Ovary (tissue), 9 donors: ENCODE data around the gene LY6G6D. TPM values are rescaled to one million over a fixed set of nuclear protein-coding genes. Genes with fewer than 3 reads are reported as not detected.

Experiments
- DNase-seq, 5 donors: peaks; one replicate each; pipeline ENCODE4 v3.0.0-alpha.2; 2019 to 2020
- H3K27ac ChIP-seq, 2 donors: fragments of 200-600 bp; one replicate each; pipeline versions ENCODE4 v1.5.1 to v1.8.0; 2019 to 2022
- H3K27me3 ChIP-seq: fragments of 200-600 bp; one replicate; pipeline ENCODE4 v1.8.0; 2022
- H3K36me3 ChIP-seq: fragments of 200-600 bp; sonication (generic); one replicate; pipeline ENCODE4 v1.5.1; 2019
- H3K4me1 ChIP-seq: one replicate; pipeline ENCODE4 v1.8.1; 2013; ENCODE audit warnings: mild to moderate bottlenecking, moderate library complexity; ENCODE audit not compliant: insufficient read depth
- H3K4me3 ChIP-seq: fragments of 200-600 bp; sonication (generic); one replicate; pipeline ENCODE4 v1.5.1; 2017
- H3K9me3 ChIP-seq, 2 donors: fragments of 200-600 bp in 1 of 2; sonication (generic) in 1 of 2; one replicate each; pipeline versions ENCODE4 v1.5.1 to v1.8.1; 2013 to 2019; ENCODE audit warnings: mild to moderate bottlenecking in 1 of 2, moderate library complexity in 1 of 2
- EP300 ChIP-seq: sonication (generic); formaldehyde crosslinking; IDR thresholded peaks from one replicate; pipeline ENCODE4 v1.6.1; 2017; ENCODE audit warnings: antibody characterized with exemption
- POLR2A ChIP-seq: fragments of 450-650 bp; IDR thresholded peaks from one replicate; pipeline ENCODE4 v1.6.1; 2017; ENCODE audit warnings: antibody characterized with exemption, mild to moderate bottlenecking, moderate library complexity
- WGBS, 3 donors: extraction: QIAGEN DNeasy Blood & Tissue Kit in 1 of 3; methylation state at CpG; one replicate each; pipeline versions ENCODE4 v1.1.5 to v1.1.7; 2013 to 2017; 5-methylcytosine and 5-hydroxymethylcytosine counted together
- intact Hi-C, 4 donors: fragments of 100-400 bp; cut with DNase I; formaldehyde crosslinking; loops; one replicate each; pipeline versions ENCODE4 v1.11.0 to v1.15.1; 2022 to 2023
- polyA plus RNA-seq, 2 donors: library from polyadenylated mRNA; stranded (reverse); fragments of 200-250 nt in 1 of 2; fragments of 350-450 nt in 1 of 2; fragmentation: Illumina TruSeq in 1 of 2; extraction: RNeasy Lipid Tissue Mini Kit (QIAGEN cat#74804) in 1 of 2; gene quantifications; one replicate each; pipeline ENCODE4 v1.2.3, GENCODE V29; 2013 to 2014
- total RNA-seq, 7 donors: library from RNA; depleted of rRNA in 2 of 7; stranded (reverse); fragments of >200 nt in 2 of 7; fragmentation: NEBNext Ultra II Directional in 3 of 7; extraction: Animal tissue kit (Norgen Biotek cat#: 25700) in 3 of 7; gene quantifications; one replicate each; pipeline versions ENCODE4 v1.1.0 to v1.2.4, GENCODE V29; 2016 to 2023
- TF ChIP-seq, protein P1 (sequence below), 3 donors: fragments of 450-650 bp in 2 of 3; fragments of 200-600 bp in 1 of 3; IDR thresholded peaks; one replicate each; pipeline versions ENCODE4 v1.5.1 to v1.8.0; 2016 to 2022; ENCODE audit warnings: antibody characterized with exemption in 3 of 3, mild to moderate bottlenecking in 1 of 3
- donor health status: DM: no; HTN: no; CAD: no; lungs with moderate emphysema.
- donor health status: DM: no; HTN: no; CAD: no.
- donor health status: Bipolar disorder and iron deficiency.
- donor health status: DM: yes; HTN: yes; CAD: no.
- donor health status: DM: no; HTN: no; CAD: no.
- donor health status: DM: yes; HTN: yes; CAD: no.

The LY6G6D gene
- total and polyA plus RNA-seq, 9 donors = not detected

DNA sequence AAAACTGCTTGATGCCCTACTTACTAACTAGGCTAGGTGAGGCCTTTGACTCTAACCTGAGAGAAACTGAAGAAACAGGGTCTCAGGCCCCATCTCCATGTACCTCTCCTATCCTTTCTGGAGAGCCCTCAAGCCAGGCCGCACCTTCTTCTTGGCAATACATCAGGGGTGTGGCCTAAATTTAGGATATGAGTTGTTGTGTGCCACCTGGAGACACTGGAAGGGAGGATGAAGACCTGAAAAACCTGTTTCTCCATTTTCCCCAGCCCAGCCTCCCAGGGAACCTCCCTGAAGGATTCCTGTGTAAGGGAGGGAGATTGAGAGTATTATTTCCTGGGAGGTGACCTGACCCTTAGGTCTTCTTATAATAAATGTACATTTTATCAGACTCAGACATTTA lies 3.1 kb downstream of the LY6G6D start:
- no peak for DNase-seq
- intact Hi-C loops = no loop called here
- no peaks in the 10 kb centered on the region for H3K9me3 ChIP-seq
- TF ChIP-seq EP300 (no peak), POLR2A (no peak)
- TF ChIP-seq, protein P1, sequence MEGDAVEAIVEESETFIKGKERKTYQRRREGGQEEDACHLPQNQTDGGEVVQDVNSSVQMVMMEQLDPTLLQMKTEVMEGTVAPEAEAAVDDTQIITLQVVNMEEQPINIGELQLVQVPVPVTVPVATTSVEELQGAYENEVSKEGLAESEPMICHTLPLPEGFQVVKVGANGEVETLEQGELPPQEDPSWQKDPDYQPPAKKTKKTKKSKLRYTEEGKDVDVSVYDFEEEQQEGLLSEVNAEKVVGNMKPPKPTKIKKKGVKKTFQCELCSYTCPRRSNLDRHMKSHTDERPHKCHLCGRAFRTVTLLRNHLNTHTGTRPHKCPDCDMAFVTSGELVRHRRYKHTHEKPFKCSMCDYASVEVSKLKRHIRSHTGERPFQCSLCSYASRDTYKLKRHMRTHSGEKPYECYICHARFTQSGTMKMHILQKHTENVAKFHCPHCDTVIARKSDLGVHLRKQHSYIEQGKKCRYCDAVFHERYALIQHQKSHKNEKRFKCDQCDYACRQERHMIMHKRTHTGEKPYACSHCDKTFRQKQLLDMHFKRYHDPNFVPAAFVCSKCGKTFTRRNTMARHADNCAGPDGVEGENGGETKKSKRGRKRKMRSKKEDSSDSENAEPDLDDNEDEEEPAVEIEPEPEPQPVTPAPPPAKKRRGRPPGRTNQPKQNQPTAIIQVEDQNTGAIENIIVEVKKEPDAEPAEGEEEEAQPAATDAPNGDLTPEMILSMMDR (IDR thresholded peaks at IDR 0.05) = no peak
- WGBS, 3 donors = 71 to 85% (median 81%) methylated on average over 1 of the region's 1 CpG
- no peak overlapping the region for H3K4me3 ChIP-seq
- H3K4me1 ChIP-seq = no peaks in the 10 kb centered on the region
- H3K36me3 ChIP-seq = no peaks in the 10 kb centered on the region
- H3K27ac ChIP-seq = no peak overlapping the region
- no peaks in the 10 kb centered on the region for H3K27me3 ChIP-seq

DNA sequence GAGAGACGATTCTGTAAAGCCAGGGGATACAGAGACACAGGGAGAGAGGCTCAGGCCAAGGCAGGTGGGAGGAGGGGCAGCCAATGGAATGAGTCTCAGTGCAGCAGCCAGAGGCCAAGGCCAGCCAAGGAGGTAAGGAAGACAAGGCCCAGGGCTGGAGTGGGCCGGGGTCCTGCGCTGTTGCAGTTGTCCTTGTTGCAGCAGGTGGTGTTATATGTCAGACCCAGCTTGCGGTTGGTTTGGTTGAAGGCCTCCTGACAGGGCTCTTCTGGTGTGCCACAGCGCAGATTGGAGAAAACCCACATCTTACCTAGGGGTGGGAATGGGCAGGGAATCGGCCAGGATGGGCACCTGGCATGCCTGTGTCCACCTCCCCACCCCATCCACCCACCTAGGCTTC lies 3.9 kb downstream of the LY6G6D start:
- H3K4me3 ChIP-seq = no peak overlapping the region
- TF ChIP-seq, protein P1 (IDR thresholded peaks at IDR 0.05) = no peak
- no peak for TF ChIP-seq POLR2A
- TF ChIP-seq EP300 = no peak
- no peaks in the 10 kb centered on the region for H3K36me3 ChIP-seq
- intact Hi-C loops = no loop called here
- no peak overlapping the region for H3K27ac ChIP-seq
- 60 to 80% (median 70%) methylated on average over 6 of the region's 6 CpGs for WGBS, 3 donors
- H3K27me3 ChIP-seq = no peaks in the 10 kb centered on the region
- DNase-seq = no peak
- H3K4me1 ChIP-seq = no peaks in the 10 kb centered on the region
- H3K9me3 ChIP-seq = no peaks in the 10 kb centered on the region

- Histone ChIP-seq H3K36me3 (no peaks in the 10 kb centered on the region), H3K27ac (no peak overlapping the region), H3K27me3 (no peaks in the 10 kb centered on the region), H3K4me1 (no peaks in the 10 kb centered on the region), H3K9me3 (no peaks in the 10 kb centered on the region), H3K4me3 (no peak overlapping the region)
- no peak for TF ChIP-seq POLR2A
- no peak for TF ChIP-seq EP300
- TF ChIP-seq, protein P1 (IDR thresholded peaks at IDR 0.05) = no peak
- intact Hi-C loops = loop anchor here in 1 of 4 donors (10.0 kb wide), 1 partner anchor 465 kb away; the partner anchor contains the start of gene AGER
- 75 to 85% (median 78%) methylated on average over 5 of the region's 5 CpGs for WGBS, 3 donors
- DNase-seq = no peak
These were observed 5.1 kb downstream of the LY6G6D start for GRCh38 chr6:31720196-31720770.

GRCh38 chr6:31721351-31722020 lies 6.3 kb downstream of the LY6G6D start, which contains the start of gene LY6G6C:
TSS of gene LY6G6C (minus strand) at chr6:31721746. CDS start at chr6:31721679, 67 bp downstream.
- Histone ChIP-seq H3K36me3 (no peaks in the 10 kb centered on the region), H3K27me3 (no peaks in the 10 kb centered on the region), H3K27ac (no peak within 1 kb of the TSS), H3K4me3 (no peak within 1 kb of the TSS), H3K4me1 (no peaks in the 10 kb centered on the region), H3K9me3 (no peaks in the 10 kb centered on the region)
- 82 to 89% (median 87%) methylated on average over 4 of the region's 4 CpGs for WGBS, 3 donors
- no peak for TF ChIP-seq POLR2A
- TF ChIP-seq, protein P1 (IDR thresholded peaks at IDR 0.05) = no peak
- no peak for TF ChIP-seq EP300
- DNase-seq = no peak
- intact Hi-C loops = loop anchor here in 2 of 4 donors (2.0 to 10.0 kb wide), 2 partner anchors 49 to 463 kb away; partner anchors contain the start of gene AGER (in 1 of the 2)
